IMR-90 (cell line): ENCODE results near the gene SEMA6A.

Experiments
- CEBPB ChIP-seq: IDR thresholded peaks from 2 replicates; pipeline ENCODE4 v1.6.1; 2012; ENCODE audit warnings: low read depth, low read length, improper control_type of control experiment
- CTCF ChIP-seq: conservative IDR thresholded peaks from 2 replicates; pipeline ENCODE4 v1.5.1; 2012; ENCODE audit warnings: mild to moderate bottlenecking, low read depth, low read length, improper control_type of control experiment
- FOS ChIP-seq: fragments of 150-350 bp; IDR thresholded peaks from 2 replicates; pipeline ENCODE4 v1.6.1; 2016; ENCODE audit warnings: low read depth, low read length
- MAFK ChIP-seq: IDR thresholded peaks from 2 replicates; pipeline ENCODE4 v1.6.1; 2012; ENCODE audit warnings: low read depth, low read length, improper control_type of control experiment
- POLR2A ChIP-seq: IDR thresholded peaks from 2 replicates; pipeline ENCODE4 v1.6.1; 2012; ENCODE audit warnings: mild to moderate bottlenecking, low read depth, low read length
- RCOR1 ChIP-seq: IDR thresholded peaks from 2 replicates; pipeline ENCODE4 v1.6.1; 2012; ENCODE audit warnings: mild to moderate bottlenecking, low read length, improper control_type of control experiment; ENCODE audit not compliant: insufficient replicate concordance
- RFX5 ChIP-seq: IDR thresholded peaks from 2 replicates; pipeline ENCODE4 v1.8.0; 2012; ENCODE audit warnings: low read depth, mild to moderate bottlenecking, low read length, moderate library complexity
- SMC3 ChIP-seq: fragments of 150-350 bp; IDR thresholded peaks from 2 replicates; pipeline ENCODE4 v1.6.1; 2016; ENCODE audit warnings: low read depth, mild to moderate bottlenecking, antibody characterized with exemption, low read length, moderate library complexity

GRCh38 chr5:116446356-116447005 is 128.1 kb downstream of the SEMA6A start:
- TF ChIP-seq CTCF (no peak), POLR2A (no peak), MAFK (no peak), FOS (no peak), RFX5 (no peak), SMC3 (no peak), RCOR1 (no peak), CEBPB (no peak)
